Pulmonary artery endothelial cell (primary cell): ENCODE measurements around the gene SLC25A15. TPM values are rescaled to one million over a fixed set of nuclear protein-coding genes. Genes with fewer than 3 reads are reported as not detected.
"Not testable (repeated sequence)": the region's sequence is repeated elsewhere in the genome, so short reads cannot be mapped to it uniquely, and the experiment has no call there.

Experiments
- DNase-seq: peaks from one replicate; pipeline ENCODE4 v3.0.0-alpha.2; 2011; ENCODE audit warnings: low read depth, low spot score
- total RNA-seq: library from RNA; depleted of rRNA; stranded (reverse); fragments of >200 nt; gene quantifications from 2 replicates; pipeline ENCODE4 v1.2.3, GENCODE V29; 2014

SLC25A15 gene
- total RNA-seq, 1 donor from 2014 or later = 28.8 TPM

GRCh38 chr13:40781717-40782116 lies 7.7 kb upstream of the SLC25A15 start:
- no peak for DNase-seq

DNA sequence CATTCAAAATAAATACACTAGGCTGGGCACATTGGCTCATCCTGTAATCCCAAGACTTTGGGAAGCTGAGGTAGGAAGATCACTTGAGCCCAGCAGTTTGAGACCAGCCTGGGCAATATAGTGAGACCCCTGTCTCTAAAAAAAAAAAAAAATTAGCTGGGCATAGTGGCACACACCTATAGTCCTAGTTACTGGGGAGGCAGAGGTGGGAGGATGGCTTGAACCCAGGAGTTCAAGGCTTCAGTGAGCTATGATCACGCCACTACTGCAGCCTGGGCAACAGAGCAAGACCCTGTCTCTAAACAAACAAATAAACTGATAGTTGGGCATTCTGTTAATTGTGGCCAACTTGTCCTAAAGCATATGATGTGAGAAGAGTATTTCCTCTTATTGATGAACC lies 6.4 kb upstream of the SLC25A15 start:
- not testable (repeated sequence) for DNase-seq

DNA sequence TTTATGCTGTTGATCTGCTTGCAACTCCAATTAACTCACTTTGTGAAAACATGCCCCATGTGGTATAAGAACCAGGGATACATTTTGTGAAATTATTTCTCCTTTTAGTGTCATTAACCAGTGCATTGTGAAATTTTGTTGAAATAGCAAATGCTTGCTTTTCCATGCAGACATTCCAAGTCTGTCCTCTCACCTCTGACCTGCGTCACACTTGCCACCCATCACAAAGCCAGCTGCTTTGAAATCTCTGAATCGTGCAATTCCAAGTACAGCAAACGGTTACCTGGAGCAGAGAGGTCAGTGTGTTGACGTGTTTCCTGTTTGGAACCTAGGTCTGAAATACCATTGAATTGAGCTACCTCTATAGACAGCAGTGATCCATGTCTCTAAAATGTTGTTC lies 4.9 kb upstream of the SLC25A15 start:
- no peak for DNase-seq

DNA sequence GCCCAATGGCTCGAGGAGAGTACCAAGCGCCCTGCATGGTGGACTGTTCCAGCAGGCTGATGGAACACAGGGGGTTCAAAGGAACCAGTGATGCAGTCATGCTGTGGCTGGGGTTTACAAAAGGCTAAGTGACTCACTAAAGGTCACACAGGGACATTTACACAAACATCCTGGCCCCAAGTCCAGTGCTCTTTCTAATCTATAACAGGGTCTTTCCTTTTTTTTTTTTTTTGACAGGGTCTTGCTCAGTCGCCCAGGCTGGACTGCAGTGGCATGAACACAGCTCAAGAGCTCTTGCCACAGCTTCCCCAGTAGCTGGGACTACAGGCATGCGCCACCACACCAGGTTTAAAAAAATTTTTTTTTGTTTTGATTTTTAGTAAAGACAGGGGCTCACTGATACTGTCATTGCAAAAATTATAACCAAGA lies 2.8 kb upstream of the SLC25A15 start:
- DNase-seq = no peak

DNA sequence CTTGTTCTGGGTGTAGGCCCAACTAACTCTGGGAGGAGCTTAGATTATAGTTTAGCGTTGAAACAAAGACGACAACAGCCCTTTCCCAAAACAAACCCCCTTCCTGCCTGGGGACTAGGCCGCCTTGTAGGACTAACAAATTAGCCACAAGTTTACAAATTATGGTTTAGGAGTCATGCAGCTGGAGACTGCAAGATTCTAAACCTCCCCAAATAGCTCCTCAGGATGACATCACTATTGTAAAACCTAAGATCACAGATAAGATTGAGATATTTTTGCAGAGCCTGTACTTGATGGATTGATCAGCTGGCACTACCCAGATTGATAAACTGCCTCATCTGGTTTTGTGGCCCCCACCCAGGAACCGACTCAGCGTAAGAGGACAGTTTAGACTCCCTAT lies 2.3 kb upstream of the SLC25A15 start:
- DNase-seq = no peak

DNA sequence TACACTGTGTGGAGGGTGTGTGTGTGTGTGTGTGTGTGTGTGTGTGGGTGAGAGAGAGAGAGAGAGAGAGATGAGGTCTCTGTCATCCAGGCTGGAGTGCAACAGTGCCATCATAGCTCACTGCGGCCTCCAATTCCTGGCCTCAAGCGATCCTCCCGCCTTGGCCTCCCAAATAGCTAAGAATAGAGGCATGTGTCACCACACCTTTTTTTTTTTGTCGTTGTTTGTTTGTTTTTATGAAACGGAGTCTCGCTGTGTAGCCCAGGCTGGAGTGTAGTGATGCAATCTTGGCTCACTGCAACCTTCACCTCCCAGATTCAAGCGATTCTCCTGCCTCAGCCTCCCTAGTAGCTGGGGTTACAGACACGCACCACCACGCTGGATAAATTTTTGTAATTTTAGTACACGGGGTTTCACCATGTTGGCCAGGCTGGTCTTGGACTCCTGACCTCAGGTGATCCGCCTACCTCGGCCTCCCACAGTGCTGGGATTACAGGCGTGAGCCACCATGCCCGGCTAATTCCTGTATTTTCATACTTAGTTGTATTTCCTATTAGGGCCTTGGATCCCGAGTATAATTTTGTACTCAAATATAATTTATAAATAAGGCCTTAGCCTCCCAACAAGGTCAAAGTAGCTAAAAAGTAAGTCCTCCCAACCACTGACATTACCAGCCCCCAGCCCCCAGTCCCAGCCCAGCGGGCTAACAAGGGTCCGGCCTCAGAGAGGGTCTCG lies 704 bp upstream of the SLC25A15 start:
- DNase-seq = not testable (repeated sequence)

- DNase-seq = no peak
Measured at GRCh38 chr13:40790154-40790616, 774 bp downstream of the SLC25A15 start.

DNA sequence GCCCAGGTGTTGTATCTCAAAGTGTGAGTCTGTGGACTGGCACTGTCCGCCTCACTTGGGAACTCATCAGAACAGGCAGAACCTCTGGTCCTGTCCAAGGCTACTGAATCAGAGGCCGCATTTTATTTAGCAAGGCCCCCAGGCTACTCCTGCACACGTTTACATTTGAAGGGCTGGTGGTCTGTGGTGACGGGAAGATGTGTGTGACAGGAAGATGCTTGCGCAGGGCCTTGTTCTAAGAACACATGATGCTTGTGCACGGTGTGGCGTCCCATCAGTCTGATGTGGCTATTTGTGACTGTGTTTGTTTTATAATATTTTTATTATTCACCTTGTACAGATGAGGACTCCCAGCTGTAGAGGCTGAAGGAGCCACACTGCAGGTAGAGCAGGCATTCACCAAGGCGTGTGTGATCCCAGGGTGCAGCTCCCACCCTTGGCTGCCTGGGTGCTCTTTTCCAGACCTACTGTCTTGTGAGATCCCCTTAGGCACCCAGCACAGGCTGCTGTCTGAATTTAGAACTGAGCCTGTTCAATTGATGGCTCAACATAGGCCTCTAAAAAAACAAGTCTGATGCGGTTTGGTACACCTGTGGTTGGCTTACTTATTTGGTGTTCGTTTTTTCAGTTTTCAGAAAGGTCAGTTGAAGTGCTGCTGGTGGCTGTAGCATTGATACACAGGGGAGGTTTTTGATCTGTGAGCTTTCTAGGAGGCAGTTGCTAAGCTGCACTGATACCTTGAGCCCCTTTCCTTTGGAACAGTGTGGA lies 3.1 kb downstream of the SLC25A15 start:
- no peak for DNase-seq

DNA sequence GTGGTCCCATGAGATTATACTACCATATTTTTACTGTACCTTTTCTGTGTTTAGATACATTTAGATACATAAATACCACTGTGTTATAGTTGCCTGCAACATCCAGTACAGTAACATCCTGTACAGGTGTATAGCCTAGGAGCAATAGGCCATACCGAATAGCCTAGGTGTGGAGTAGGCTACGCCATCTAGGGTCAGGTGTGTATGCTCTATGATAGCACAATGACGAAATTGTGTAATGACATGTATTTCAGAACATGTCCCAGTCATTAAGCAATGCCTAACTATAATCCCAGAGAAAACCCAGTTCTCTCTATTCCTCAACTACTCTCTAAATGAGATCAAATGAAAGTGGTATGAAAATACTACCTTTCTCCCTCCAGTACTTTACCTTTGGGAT lies 3.9 kb downstream of the SLC25A15 start:
- no peak for DNase-seq

DNA sequence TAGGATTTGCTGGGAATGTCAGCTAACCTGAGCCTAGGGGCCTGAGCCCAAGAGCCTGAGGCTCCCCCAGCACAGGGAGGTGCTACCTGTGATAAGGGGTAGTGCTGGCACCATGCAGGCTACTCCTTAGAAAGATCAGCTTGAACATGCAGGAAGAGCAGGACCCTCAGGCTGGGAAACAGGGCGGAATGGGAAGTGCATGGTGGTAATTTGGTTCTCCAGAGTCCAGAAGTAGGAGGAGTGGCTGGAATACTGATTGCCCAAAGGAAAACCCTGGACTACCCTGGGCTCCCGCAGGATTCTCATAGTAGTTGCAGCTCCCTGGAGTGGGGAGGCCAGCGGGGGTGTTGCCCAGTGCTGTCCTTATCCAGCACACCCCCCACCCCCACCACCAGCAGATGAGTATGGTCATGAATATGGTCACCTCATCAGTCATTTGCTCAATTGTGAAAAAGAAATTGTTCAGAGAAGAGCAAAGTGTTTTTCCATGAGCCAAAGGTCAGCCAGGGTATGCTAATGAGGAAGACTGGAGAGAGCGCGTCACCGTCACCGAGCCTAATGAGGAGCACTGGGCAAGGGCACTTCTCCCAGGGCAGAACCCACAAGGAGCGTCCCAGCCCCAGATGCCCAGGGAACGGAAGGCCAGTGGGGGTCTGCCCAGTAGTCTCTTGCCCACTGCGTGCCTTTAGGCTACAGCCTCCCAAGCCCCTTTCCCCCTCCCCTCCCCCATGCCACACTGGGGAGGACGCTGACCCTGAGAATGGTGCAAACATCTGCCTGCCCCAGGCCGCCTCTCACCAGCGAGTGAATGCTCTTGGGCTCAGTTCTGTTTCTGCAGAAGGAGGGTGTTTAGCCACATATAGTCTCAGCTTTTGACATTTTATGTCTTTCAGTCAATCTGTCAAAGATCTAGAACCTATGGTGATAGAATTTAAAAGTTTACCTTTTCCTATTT lies 5.3 kb downstream of the SLC25A15 start:
- DNase-seq = no peak

DNA sequence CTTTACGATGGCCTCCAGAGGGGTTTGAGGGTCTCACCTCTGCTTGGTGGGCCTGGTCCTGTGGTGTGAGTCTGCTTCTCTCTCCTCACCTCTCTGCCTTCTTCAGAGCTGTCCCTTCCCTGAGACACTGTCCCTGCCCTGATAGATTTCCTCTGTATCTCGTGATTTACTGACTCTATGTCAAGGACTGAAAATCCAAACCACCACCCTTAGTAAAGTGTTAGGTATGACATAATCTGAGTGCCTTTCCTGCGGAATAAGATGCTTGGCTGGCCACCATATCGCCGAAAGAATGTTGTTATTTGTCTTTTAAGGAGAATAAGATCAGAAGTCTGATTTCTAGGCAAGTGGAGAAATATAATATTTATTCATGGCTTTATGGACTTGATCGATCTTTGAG lies 7.2 kb downstream of the SLC25A15 start:
- DNase-seq = no peak

GRCh38 chr13:40798380-40798779 lies 9.0 kb downstream of the SLC25A15 start:
- DNase-seq = no peak

GRCh38 chr13:40799508-40799907 lies 10.1 kb downstream of the SLC25A15 start:
- no peak for DNase-seq

- no peak for DNase-seq
Measured at GRCh38 chr13:40800559-40800958, 11.1 kb downstream of the SLC25A15 start.

DNA sequence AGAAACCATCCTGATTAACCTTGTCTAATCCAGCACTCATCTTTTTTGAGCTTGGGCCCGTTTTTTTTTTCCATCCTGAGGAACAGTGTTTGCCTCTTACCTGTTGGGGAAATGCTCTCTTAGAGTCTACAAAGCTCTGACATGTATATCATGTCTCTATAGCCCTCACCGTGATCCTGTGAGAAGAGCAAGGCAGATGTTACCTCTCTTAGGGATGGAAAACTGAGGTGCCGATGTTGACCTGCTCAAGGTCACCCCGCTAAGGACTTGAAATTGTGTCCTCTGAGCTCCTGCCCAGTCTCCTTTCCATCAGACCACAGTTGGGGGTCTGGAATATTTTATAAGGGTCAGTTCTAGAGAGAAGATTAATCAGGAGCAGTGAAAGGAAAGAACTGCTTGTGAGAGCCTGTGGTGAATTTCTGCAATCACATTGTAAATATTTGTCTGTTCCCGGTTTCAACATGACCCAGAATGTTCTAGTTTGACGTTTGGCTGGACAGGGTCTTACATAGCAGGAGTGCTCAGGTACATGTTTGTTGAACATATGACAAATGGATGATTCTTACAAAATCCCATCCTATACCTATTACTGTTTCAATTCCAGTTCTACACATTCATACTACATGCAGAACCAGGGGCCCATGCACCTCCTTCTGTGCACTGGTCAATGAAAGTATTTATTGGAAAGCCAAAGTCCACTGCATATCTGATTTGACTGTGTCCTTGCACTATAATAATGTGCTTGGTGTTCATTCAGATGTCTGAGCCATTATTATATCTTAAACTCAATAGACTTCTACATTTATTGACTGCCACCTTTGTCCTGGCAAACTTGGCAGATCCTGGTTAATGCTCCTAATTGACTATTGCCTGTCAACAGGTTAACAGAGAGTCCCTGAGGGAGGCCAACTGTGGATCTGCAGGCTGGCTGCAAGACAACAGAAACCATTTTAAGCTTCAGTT lies 12.1 kb downstream of the SLC25A15 start:
- DNase-seq = no peak

DNA sequence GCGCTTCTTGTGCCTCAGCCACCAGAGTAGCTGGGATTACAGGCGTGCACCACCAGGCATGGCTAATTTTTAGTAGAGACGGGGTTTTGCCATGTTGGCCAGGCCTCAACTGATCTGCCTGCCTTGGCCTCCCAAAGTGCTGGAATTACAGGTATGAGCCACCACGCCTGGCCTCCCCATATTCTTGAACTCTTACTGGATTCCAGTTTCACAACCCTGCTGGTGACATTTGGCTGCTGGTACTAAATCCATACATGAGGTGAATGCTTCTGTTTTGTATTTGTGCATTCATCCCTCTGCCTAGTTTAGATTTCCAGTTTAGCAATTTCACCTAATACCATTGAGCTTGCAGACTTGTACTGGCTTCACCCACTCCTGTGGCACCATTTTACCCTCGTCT lies 13.9 kb downstream of the SLC25A15 start:
- no peak for DNase-seq

DNA sequence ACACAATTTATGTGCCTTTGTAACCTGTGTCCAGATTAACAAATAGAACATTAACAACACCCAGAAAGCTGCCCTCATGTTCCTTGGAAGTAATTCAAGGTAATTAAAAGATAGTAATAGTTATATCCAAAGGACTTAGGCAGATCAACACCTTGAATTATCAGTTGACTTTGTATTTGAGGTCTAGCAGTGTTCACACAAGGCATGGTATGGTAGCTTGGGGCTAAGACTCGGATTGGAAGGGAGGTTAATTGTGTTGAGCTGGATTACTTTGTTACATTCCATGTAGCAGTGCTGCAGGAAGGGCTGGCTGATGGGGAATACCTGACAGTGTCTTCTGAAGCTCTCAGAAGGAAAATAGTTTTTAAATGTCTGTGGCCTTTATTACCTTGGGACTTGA lies 16.8 kb downstream of the SLC25A15 start:
- DNase-seq = no peak

DNA sequence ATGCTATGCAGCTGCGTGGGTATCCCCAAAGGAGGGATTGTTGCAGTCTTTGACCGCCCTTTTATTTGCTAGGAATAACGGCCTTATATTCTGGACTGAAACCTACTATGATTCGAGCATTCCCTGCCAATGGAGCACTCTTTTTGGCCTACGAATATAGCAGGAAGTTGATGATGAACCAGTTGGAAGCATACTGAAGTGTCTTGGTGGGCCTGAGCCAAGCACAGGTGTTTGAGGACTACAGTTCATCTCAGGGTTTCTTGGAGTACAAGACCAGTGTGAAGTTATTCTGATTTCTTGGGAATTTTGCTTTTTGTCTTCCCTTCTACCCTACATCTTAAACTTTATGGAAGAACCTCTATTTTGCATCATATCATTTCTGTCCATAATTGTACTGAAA lies 20.1 kb downstream of the SLC25A15 start:
- no peak for DNase-seq

DNA sequence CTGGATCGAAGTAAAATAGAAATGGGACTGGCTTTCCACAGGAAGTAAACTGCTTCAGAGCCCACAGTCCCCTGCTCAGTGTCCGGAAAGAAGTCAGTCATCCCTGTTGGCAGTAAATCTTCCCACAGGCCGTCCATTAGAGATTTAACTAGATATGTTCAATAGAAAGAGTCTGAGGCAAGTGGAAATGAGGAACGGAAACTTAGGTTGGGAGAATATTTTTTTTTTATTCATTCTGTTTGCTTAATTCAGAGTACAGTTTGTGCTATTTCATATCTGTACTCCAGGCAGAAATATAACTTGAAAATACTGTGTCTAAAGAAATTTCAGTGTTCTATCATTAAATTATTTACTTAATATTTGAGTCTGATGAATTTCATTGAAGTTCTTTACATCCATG lies 22.7 kb downstream of the SLC25A15 start:
- no peak for DNase-seq

- no peak for DNase-seq
Measured at GRCh38 chr13:40812724-40813445, 23.5 kb downstream of the SLC25A15 start.
